HG03103 (cell line): ENCODE results near the gene MRPL28.
"Not testable (repeated sequence)": the region's sequence is repeated elsewhere in the genome, so short reads cannot be mapped to it uniquely, and the experiment has no call there.

Source experiments
- ATAC-seq: cut with Tn5 transposase; IDR thresholded peaks from one replicate; pipeline ENCODE4 v1.9.1; 2021; ENCODE audit warnings: low read depth; ENCODE audit not compliant: unreplicated experiment

The MRPL28 gene

GRCh38 chr16:370443-370842 lies at the start of gene MRPL28:
Gene MRPL28, minus strand, starts transcription at chr16:370538. Its CDS starts 320 bp downstream, at chr16:370218.
- ATAC-seq = peak; percentile 75

GRCh38 chr16:415170-415498 lies 44.8 kb upstream of the MRPL28 start:
- not testable (repeated sequence) for ATAC-seq

- no peak for ATAC-seq
Measured at GRCh38 chr16:414395-415169, 44.2 kb upstream of the MRPL28 start.

- no peak for ATAC-seq
Measured at GRCh38 chr16:411576-412265, 41.4 kb upstream of the MRPL28 start.

GRCh38 chr16:410516-411178 lies 40.3 kb upstream of the MRPL28 start:
- no peak for ATAC-seq

GRCh38 chr16:407253-407652 lies 36.9 kb upstream of the MRPL28 start:
- ATAC-seq = no peak

GRCh38 chr16:405548-406506 lies 35.5 kb upstream of the MRPL28 start:
- no peak for ATAC-seq

- no peak for ATAC-seq
Measured at GRCh38 chr16:404971-405486, 34.7 kb upstream of the MRPL28 start.

GRCh38 chr16:401468-402348 lies 31.4 kb upstream of the MRPL28 start, which contains the start of gene DECR2:
Gene DECR2, plus strand, starts transcription at chr16:401885. Its CDS starts 79 bp downstream, at chr16:401964.
- peak; percentile 56 for ATAC-seq

GRCh38 chr16:400061-400591 lies 29.8 kb upstream of the MRPL28 start:
- no peak for ATAC-seq

- ATAC-seq = no peak
Measured at GRCh38 chr16:399340-400019, 29.1 kb upstream of the MRPL28 start.

GRCh38 chr16:398561-399339 lies 28.4 kb upstream of the MRPL28 start:
- ATAC-seq = no peak

- ATAC-seq = no peak
Measured at GRCh38 chr16:397736-398332, 27.5 kb upstream of the MRPL28 start.

GRCh38 chr16:397135-397661 lies 26.9 kb upstream of the MRPL28 start, which contains the start of gene NME4:
Gene NME4, plus strand, starts transcription at chr16:397199. Its CDS starts 24 bp downstream, at chr16:397223.
- no peak for ATAC-seq

- ATAC-seq = no peak
Measured at GRCh38 chr16:396605-397004, 26.3 kb upstream of the MRPL28 start.

GRCh38 chr16:396199-396598 lies 25.9 kb upstream of the MRPL28 start:
- ATAC-seq = no peak
